HG02678 (cell line): ENCODE results near the gene SMPDL3B.

Experiments
- ATAC-seq: cut with Tn5 transposase; IDR thresholded peaks from one replicate; pipeline ENCODE4 v1.9.1; 2021; ENCODE audit warnings: mild to moderate bottlenecking, moderate library complexity; ENCODE audit not compliant: unreplicated experiment

Gene SMPDL3B

GRCh38 chr1:27940297-27940696 is 5.5 kb downstream of the SMPDL3B start:
- ATAC-seq, result no peak

- no peak for ATAC-seq
These were observed 6.2 kb downstream of the SMPDL3B start for GRCh38 chr1:27940870-27941560.

DNA sequence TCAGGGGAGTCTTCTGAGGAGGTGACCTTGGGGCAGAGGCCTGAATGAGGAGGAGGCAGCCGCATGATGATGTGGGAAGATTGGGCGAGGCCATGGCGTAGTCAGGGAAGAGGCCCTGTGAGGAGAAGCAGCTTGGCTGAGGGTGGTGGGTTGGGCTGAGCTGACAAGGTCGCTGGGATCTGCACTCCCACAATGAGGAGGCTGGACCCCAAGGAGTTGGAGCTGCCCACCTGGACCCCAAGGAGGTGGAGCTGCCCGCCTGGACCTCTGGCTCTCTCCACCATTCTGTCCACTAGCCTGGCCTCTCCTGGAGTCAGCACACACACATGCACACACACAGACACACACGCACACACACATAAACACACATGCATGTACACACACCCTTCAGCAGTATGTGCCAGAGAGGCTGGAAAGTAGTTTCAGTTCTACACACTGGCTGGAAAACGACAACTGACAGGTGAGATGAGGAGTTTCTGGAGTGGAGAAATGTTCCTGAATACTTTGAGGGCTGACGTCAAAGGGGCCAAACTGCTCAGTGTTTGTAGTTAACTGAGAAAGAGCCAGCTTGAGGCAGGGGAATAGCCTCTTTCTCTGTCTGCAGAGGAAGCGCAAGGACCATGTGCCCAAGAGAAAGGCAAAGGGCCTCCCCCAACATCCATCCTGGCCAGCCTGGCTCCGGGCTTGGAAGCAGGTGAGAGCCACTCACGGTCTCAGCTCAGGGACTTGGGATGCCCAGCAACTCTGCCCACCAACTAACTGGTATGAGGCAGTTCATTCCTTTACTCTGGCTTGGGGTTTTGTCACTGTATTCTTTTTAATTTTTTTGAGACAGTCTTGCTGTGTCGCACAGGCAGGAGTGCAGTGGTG is 7.1 kb downstream of the SMPDL3B start:
- no peak for ATAC-seq

DNA sequence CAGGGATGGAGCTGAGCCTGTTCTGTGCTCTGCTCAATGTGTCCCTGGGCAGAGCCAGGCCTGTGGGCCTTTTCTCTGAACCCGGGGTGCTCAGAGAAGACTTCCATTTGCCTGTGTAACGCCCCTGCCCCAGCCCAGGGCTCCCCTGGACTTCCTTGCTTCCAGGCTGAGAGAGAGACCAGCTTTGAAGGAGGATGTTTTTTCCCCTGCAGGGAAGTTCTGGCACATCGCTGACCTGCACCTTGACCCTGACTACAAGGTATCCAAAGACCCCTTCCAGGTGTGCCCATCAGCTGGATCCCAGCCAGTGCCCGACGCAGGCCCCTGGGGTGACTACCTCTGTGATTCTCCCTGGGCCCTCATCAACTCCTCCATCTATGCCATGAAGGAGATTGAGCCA is 10.2 kb downstream of the SMPDL3B start:
- ATAC-seq, result no peak

GRCh38 chr1:27949027-27949426 is 14.2 kb downstream of the SMPDL3B start:
- no peak for ATAC-seq

- ATAC-seq, result no peak
These were observed 16.6 kb downstream of the SMPDL3B start for GRCh38 chr1:27951396-27951795.

DNA sequence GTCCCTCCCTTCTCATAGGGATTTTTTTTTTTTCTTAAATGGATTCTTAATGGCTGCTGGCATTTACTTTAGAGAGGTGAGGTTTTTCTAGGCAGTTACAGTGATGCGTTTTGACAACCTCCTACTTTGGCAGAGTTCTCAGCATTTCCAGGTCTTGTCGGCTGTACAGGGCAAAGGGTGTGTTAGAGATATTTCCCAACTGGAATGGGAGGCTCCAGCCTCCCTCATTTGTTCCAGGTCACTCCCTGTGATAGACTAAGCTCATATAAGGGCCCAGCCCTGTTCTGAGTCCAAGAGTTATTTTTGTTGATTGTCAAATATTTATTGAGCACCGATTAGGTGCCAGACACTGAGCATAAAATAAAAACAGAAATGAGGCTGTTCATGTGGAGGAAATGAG is 17.3 kb downstream of the SMPDL3B start:
- ATAC-seq, result no peak

GRCh38 chr1:27954186-27954585 is 19.4 kb downstream of the SMPDL3B start:
- no peak for ATAC-seq

- ATAC-seq, result no peak
These were observed 20.3 kb downstream of the SMPDL3B start for GRCh38 chr1:27955076-27955475.

- ATAC-seq, result no peak
These were observed 22.0 kb downstream of the SMPDL3B start for GRCh38 chr1:27956761-27957160.

- no peak for ATAC-seq
These were observed 22.9 kb downstream of the SMPDL3B start for GRCh38 chr1:27957655-27958054.

DNA sequence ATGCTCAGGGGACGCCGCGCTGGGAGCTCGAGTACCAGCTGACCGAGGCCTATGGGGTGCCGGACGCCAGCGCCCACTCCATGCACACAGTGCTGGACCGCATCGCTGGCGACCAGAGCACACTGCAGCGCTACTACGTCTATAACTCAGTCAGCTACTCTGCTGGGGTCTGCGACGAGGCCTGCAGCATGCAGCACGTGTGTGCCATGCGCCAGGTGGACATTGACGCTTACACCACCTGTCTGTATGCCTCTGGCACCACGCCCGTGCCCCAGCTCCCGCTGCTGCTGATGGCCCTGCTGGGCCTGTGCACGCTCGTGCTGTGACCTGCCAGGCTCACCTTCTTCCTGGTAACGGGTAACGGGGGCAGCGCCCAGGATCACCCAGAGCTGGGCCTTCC is 23.7 kb downstream of the SMPDL3B start:
- no peak for ATAC-seq

DNA sequence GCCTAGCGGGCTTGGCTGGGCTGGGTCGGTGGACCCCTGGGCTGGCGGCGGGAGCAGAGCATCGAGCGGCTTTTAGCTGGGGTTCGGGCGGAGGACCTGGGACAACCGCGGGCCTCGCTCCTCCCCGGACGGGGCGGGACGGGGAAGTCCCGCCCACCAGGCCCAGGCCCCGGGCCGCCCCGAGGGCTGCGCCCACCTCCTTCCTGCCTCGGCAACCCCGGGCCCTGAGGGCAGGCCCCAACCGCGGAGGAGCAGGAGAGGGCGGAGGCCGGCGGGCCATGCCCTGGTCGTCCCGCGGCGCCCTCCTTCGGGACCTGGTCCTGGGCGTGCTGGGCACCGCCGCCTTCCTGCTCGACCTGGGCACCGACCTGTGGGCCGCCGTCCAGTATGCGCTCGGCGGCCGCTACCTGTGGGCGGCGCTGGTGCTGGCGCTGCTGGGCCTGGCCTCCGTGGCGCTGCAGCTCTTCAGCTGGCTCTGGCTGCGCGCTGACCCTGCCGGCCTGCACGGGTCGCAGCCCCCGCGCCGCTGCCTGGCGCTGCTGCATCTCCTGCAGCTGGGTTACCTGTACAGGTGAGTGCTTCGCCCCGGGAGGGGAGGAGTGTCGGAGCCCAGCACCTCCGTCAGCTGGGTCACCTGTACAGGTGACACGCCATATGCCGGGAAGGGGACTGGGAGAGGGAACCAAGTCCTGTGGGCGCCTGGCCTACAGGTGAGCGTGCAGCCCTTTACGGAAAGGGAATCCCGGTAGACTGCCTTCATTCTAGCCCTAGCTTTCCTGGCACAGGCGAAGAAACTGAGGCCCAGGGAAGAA is 25.2 kb downstream of the SMPDL3B start, which contains the start of gene XKR8:
Gene XKR8, plus strand, starts transcription at position 182 of the 812 bp plus-strand sequence. Its CDS starts 97 bp downstream, at position 279.
- peak; percentile 89 for ATAC-seq

- no peak for ATAC-seq
These were observed 26.2 kb downstream of the SMPDL3B start for GRCh38 chr1:27960762-27961645.

- ATAC-seq, result no peak
These were observed 26.9 kb downstream of the SMPDL3B start for GRCh38 chr1:27961646-27962221.

- ATAC-seq, result no peak
These were observed 28.6 kb downstream of the SMPDL3B start for GRCh38 chr1:27963393-27963792.

- ATAC-seq, result no peak
These were observed 31.8 kb downstream of the SMPDL3B start for GRCh38 chr1:27966402-27967105.

GRCh38 chr1:27967106-27967883 is 32.5 kb downstream of the SMPDL3B start:
- ATAC-seq, result no peak
